ENCODE results near the gene CLDN3.

- TF ChIP-seq CTCF (IDR thresholded peaks at IDR 0.05; ENCODE audit: low read depth, low read length) (no peak), POLR2A (IDR thresholded peaks at IDR 0.05; ENCODE audit: extremely low read depth, insufficient read length) (no peak), MAX (IDR thresholded peaks at IDR 0.05; ENCODE audit: low read depth, low read length) (no peak)
Observed at GRCh38 chr7:73726083-73726466, 44.0 kb downstream of the CLDN3 start.

Measured in NB4 (cell line).